Hair follicle dermal papilla cell (primary cell): ENCODE data around the gene C19orf38. TPM values are rescaled to one million over a fixed set of nuclear protein-coding genes. Genes with fewer than 3 reads are reported as not detected.
A peak's percentile ranks its signal among the peaks of the same experiment; 100 is the strongest.

ENCODE experiments used
- small RNA-seq: library from RNA; depleted of rRNA; stranded (forward); fragments of <200 nt; gene quantifications from one replicate; pipeline ENCODE3, GENCODE V24; 2012
- total RNA-seq: library from RNA; depleted of rRNA; stranded (reverse); fragments of >200 nt; gene quantifications from 2 replicates; pipeline ENCODE4 v1.2.3, GENCODE V29; 2012

The C19orf38 gene, protein sequence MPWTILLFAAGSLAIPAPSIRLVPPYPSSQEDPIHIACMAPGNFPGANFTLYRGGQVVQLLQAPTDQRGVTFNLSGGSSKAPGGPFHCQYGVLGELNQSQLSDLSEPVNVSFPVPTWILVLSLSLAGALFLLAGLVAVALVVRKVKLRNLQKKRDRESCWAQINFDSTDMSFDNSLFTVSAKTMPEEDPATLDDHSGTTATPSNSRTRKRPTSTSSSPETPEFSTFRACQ
- total RNA-seq: 0.24 TPM in 1 of 2 replicates, not detected in the other

DNA sequence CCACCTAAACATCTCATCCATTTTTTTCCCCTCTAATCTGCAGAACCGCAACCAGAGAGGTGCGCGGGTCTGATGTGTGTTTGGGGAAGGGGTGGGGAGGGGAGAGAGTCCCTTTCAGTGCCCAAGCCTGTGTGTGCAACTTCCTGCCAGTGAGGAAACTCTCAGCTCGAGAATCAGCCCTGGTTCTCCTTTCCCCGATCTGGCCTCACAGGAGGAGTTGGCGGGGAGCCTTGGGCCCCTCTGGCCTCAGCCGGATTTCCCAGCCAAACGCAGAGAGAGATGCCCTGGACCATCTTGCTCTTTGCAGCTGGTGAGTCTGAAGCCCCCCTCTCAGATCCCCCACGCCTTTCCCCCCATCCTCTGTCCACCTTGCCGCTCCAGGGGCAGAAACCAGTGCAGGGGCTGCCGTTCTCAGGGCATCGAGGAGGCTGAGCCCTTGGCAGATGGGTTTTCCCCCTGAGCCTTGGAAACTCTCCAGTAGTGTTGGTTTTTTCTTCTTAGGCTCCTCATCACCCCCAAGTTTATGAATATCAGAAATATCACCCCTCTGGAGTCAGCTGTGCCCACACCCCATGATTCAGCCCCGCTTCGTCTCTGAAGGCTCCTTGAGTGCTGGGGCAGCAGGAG, at the start of gene C19orf38:
Gene C19orf38, plus strand, starts transcription at position 186 of the 627 bp plus-strand sequence. Its CDS starts 94 bp downstream, at position 280.

DNA sequence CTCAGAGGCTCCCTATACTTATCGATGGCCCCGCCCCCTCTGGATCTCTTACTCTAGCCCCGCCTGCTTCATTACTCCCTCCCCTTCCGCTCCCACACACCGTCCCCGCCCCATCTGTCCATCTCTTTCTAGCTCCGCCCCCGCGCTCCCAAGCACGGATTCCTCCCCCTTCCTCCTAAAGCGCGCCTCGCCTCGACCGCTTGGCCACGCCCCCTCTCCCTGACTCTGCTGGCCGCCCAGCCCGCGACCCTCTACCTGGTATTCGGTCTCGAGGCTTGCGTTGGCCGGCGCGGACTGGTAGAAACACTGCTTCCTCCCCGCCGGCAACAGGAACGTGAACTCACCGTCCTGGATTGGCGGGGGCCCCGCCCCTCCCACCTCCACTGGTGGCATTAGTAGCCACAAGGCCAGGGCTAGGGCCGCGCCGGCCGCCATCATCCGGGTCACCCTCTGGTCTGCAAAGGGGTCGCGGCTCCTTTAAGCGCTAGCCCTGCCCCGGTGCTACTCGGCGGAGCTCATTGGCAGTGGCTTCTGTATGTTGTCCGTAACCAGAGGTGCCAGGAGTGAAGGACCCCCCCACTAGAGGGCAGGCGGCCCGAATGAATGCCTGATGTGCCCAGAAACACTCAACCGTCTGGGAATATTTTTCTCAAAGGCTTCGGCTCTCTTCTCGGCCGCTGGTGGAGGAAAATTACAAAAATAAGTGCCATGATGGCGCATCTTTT, 12.3 kb upstream of the C19orf38 start, which contains the start of gene TMED1:
Gene TMED1, minus strand, starts transcription at position 459 of the 725 bp plus-strand sequence. Its CDS starts 21 bp downstream, at position 438.

DNA sequence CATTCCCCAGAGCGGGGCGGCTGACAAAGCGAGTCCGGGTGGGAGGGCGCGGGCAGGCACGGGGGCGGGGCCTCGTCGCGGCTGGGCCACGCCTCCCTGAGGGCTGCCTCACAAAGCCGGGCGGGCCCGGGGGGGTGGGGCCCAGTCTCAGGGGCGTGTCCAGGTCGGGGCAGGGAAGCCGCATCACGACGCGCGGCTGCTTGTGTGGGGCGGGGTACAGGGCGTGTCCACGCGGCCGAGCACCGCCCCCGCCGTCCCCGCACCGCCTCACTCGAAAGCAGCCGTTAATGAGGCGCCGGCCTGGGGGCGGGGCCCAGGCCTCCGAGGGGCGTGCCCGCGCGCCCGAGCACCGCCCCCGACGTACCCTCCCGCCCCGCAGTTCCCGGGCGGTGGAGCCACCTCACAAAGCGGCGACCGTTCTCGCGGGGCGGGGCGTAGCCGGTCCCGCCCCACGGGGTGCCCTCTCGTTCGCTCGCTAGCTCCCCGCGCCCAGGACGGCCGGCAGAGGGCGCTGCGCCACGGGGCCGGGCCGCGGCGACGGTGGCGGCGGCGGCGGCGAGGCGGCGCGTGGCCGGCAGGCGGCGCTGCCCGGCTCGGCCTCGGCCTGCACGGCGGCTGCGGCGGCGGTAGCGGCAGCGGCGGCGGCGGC, 22.9 kb downstream of the C19orf38 start, which contains the start of gene CARM1:
Gene CARM1, plus strand, starts transcription at position 599 of the 649 bp plus-strand sequence. CDS start 150 bp downstream, outside the sequence.

Small RNA genes lying within 50 kb of the gene (small RNA-seq; reads per million reads assigned to genes)
- 3.4 reads per million, percentile 66 among the genes with 10 or more reads in this experiment for gene MIR199A1
- gene MIR6793: not detected

Other genes with a start within 250 kb of the C19orf38 start
- gene SLC44A2, start 222.9 kb upstream of the C19orf38 start, total RNA-seq: 43.8 and 46.9 TPM in 2 replicates
- gene ILF3, start 194.1 kb upstream of the C19orf38 start, total RNA-seq: 90.0 and 112 TPM in 2 replicates
- 21.1 and 21.6 TPM in 2 replicates for gene QTRT1, start 147.0 kb upstream of the C19orf38 start, total RNA-seq
- gene DNM2, start 130.3 kb upstream of the C19orf38 start, total RNA-seq: 125 and 150 TPM in 2 replicates
- gene TMED1, start 12.2 kb upstream of the C19orf38 start, total RNA-seq: 35.4 and 40.9 TPM in 2 replicates
- 49.3 and 52.4 TPM in 2 replicates for gene CARM1, start 23.1 kb downstream of the C19orf38 start, total RNA-seq
- 121 and 133 TPM in 2 replicates for gene YIPF2, start 80.2 kb downstream of the C19orf38 start, total RNA-seq
- gene TIMM29, start 80.4 kb downstream of the C19orf38 start, total RNA-seq: 33.5 and 39.1 TPM in 2 replicates
- 64.4 and 77.7 TPM in 2 replicates for gene SMARCA4, start 112.6 kb downstream of the C19orf38 start, total RNA-seq
- 406 and 458 TPM in 2 replicates for gene LDLR, start 241.0 kb downstream of the C19orf38 start, total RNA-seq